Activated T-cell treated with anti-CD3 and anti-CD28 coated beads for 1 hour (primary cell): ENCODE measurements around the gene PRR16.

Experiments
- DNase-seq: peaks from one replicate; pipeline ENCODE4 v3.0.0-alpha.2; 2020; ENCODE audit warnings: low read depth

PRR16 gene

DNA sequence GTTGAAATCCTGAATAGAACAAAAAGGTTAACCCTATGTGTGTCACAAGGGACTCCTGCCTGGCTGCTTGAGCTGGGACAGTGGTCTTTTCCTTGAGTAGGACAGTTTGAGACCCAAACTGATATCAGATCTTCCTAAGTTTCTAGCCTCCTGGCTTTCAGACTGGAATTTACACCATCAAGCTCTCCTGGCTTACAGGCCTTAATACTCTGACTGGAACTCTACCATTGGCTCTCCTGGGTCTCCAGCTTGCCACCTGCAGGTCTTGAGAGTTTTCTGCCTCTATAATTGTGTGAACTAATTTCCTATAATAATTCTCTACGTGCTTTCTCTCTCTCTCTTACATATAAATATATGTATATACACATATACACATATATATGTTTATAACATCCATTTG, 112.5 kb downstream of the PRR16 start:
- no peak for DNase-seq

DNA sequence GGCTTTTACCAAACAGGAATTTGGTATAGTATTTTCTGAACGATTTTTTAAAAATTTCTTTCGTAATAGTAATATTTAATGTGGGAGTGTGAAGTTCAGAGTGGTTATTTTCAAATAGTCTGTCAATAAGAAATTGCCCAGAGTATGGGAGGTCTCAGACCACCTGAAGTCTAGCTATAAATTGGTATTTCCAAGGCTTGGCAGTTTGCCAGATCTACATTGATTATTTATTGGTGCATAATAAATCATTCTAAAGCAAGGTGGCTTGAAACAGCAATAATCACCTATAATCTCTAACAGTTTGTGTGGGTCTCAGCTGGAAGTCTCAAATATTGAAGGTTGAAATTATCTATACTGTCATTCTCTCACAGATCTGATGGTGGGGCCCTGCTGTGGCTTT, 118.5 kb downstream of the PRR16 start:
- no peak for DNase-seq

- DNase-seq, result no peak
Measured at GRCh38 chr5:120586646-120587045, 122.5 kb downstream of the PRR16 start.

DNA sequence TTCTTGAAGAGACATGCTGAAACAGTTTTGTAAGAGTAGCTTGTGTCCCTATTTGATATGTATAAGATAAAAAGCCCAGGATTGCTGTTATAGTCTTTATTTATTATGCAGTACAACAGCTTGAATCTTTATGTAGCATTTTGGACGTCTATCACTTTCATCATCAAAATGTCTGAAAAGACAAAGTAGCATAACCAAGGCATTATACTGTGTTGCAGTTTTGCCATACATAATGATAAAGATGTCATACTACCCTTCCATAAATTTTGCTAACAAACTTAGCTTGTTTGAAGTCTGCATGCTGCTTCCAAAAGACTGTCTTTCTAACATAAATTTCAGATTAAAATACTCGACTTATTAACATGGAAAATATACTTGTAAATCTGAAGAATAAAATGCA, 127.8 kb downstream of the PRR16 start:
- DNase-seq, result no peak

DNA sequence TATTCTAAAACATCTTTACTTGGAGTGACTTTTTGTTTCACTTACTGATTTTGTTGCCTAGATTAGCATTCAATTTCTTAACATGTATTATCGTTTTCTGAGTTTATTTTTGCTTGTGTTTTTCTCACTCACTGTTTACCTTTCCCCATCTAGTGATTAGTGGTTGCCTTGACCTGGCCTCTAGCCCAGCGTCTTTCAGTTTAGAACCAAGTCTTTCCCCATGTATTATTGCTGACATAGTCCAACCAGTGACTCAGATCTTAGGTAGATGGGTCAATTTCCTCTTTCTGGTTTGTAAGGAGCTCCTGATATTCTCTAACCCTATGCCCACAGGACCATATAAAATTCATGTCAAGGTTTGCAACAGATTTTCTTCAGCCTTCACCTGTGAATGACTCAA, 135.5 kb downstream of the PRR16 start:
- no peak for DNase-seq

GRCh38 chr5:120600639-120601038, 136.5 kb downstream of the PRR16 start:
- no peak for DNase-seq

GRCh38 chr5:120602033-120602432, 137.9 kb downstream of the PRR16 start:
- DNase-seq, result no peak

- no peak for DNase-seq
Measured at GRCh38 chr5:120604884-120605283, 140.8 kb downstream of the PRR16 start.

- DNase-seq, result no peak
Measured at GRCh38 chr5:120605325-120606079, 141.4 kb downstream of the PRR16 start.

GRCh38 chr5:120609570-120609969, 145.5 kb downstream of the PRR16 start:
- no peak for DNase-seq

GRCh38 chr5:120610145-120610544, 146.0 kb downstream of the PRR16 start:
- DNase-seq, result no peak

DNA sequence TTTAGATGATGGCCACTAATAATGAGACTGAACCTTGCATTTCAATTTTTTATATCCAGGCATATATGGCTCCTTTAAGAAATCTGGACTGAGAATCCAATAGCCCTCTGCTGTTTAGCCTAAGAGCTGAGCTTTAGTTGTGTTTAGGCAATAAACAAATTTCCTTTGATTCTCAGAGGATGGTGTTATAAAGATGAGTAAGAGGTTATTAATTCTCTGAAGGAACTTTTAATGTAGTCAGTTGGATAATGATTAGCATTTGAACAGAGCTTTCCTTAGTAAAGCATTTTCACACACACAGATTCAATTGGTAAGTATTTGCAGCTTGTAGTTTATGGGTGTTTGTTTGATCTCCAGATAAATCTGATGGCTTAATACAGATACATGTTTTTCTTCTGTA, 149.6 kb downstream of the PRR16 start:
- DNase-seq, result no peak

DNA sequence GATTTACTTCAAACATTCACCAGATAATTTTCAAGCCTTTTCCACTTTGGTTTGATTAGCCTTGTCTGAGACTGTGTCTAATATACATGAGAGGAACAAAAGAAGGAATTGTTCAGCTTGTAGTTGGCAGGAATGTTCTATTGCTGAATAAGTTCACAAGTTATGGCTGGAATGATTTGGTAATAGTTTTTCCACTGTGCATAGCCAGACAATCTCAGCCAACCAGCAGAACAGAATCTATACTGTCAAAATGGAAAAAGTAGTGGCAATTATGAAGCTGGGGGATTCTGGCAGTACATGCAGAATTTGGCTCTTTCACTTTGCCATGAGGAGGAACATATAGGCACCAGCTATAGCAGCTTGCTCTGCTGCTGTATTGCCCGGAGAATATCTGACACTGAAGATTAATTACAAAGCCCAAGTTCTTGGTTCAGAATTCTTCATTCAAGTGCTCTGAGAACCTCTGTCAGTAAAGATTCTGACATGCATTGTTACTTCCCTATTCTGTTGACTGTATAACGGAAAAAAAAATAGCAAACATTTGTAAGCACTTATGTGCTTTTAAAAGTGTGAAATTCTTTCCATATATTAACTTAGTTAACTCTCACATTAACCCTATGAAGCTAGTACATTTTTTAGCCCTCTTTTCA, 150.6 kb downstream of the PRR16 start:
- no peak for DNase-seq

- DNase-seq, result no peak
Measured at GRCh38 chr5:120615967-120616645, 152.0 kb downstream of the PRR16 start.

DNA sequence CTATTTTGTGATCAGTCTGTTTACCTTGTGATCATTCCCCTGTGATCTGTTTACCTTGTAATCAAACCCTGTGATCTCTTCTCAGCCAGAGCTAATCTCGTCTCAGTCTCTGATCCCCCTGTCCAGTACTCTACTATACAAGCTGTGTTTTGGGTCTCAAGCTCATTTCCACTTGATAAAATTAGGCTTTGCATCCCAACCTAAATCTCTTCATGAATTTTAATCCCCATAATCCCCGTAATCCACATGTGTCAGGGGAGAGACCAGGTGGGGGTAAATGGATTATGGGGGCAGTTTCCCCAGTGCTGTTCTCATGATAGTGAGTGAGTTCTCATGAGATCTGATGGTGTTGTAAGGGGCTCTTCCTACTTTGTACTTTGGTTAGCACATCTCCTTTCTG, 157.2 kb downstream of the PRR16 start:
- no peak for DNase-seq

DNA sequence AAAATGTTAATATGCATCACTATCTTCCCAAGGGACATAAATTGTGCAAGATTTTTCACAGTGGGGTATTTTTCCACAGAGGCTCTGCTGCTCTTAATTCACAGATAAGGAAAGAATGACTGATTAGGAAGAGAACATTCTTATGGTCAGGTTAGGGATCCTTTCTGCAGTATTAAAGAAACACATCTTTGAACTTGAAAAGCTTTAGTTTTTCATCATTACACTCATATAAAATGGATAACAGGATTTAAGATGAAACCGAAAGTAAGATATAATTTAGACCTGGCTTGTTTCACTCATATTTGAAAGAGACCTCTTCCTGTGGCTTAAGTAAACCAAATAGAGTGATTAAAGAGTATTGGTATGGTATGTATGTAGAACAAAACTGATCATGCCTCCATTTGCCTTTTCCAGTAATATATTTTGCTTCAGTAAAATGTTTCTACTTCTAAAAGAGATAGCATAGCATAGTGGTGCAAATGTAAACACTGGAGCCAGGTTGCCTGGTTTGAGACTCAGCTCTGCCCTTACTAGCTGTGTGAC, 160.0 kb downstream of the PRR16 start:
- DNase-seq, result no peak

GRCh38 chr5:120628156-120628555, 164.1 kb downstream of the PRR16 start:
- no peak for DNase-seq

DNA sequence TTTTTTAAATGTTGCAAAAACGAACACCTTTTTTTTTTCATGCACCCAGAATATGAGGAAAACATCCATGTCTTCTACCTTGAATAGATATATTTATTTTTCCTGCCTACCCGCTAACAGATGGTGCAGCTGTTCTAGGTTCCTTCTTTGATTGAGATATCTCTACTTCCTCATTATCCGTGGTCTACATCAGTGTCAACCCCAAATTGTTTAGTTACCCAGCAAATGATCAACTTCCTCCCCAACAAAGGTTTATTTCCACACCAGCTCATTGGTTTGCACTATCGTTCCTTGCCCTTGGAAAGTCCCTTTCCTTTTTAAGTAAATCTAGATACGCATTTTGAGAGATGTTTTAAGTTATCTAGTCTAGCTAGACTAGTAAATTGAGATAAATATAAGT, 166.4 kb downstream of the PRR16 start:
- DNase-seq, result no peak

DNA sequence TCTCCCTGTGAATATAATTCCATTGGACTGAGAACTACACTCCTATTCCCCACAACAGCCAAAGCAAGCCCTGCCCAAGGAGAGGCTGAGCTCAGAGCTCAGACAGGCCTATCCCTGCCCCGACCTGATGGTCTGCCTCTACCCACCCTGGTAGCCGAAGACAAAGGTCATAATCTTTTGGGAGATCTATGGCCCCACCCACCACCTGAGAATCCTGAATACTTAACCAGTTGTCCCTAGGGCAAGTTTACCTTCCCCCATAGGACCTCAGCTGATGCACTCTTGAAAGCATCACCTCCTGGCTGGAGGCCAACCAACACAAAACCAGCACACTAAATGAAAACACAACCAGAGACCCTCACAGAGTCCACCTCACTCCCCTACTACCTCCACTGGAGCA, 167.5 kb downstream of the PRR16 start:
- no peak for DNase-seq

GRCh38 chr5:120632430-120632829, 168.3 kb downstream of the PRR16 start:
- DNase-seq, result no peak

DNA sequence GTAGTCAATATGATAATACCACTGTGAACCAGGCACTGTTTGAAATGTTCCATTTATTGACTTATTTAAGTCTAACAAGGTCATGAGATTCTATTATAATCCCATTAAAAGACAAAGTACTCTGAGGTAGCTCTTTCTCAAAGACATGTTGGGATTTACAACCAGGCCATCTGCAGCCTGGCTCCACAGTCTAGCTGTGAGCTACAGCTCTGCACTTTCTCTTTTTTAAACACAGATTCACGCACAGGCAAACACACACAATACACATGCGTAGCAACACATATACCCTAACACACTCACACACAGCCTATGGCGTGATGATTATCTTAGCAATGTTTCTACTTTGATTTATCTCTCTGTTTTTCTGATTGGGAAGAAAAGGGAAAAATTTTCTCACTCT, 174.3 kb downstream of the PRR16 start:
- no peak for DNase-seq

DNA sequence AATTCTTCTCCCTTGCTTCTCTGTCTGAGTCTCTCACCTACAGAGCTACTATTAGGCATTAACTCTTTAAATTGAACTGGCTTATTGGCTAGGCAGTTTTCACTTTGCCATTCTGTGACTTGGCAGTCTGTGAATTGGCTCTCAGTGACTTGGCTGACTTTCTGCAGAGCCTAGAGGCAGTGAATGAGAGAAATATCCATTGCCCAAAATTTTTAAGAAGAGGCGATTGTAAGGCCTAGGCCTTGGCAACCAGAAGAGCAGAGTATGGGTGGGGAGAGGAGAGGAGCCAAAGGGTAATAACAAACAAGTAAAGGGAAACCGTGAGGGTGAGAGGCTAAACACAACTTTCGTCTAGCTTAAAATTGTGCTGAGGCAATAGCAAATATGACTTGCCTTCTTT, 176.7 kb downstream of the PRR16 start:
- DNase-seq, result no peak

- DNase-seq, result no peak
Measured at GRCh38 chr5:120644516-120644915, 180.4 kb downstream of the PRR16 start.
